ENCODE data around the gene HES2.

GRCh38 chr1:6460301-6461050, 40.8 kb upstream of the HES2 start:
- no peak for TF ChIP-seq POLR2A (IDR thresholded peaks at IDR 0.05; ENCODE audit: low read depth, low read length)
- TF ChIP-seq SPI1 (IDR thresholded peaks at IDR 0.05; ENCODE audit: low read depth, low read length) = no peak
